HG03280 (cell line): ENCODE data around the gene NPC1.

Experiments
- ATAC-seq: cut with Tn5 transposase; IDR thresholded peaks from one replicate; pipeline ENCODE4 v1.9.1; 2021; ENCODE audit warnings: mild to moderate bottlenecking, moderate library complexity; ENCODE audit not compliant: unreplicated experiment

NPC1 gene

GRCh38 chr18:23609390-23610023 lies 23.2 kb upstream of the NPC1 start:
- ATAC-seq = no peak

GRCh38 chr18:23608211-23608610 lies 21.9 kb upstream of the NPC1 start:
- no peak for ATAC-seq

DNA sequence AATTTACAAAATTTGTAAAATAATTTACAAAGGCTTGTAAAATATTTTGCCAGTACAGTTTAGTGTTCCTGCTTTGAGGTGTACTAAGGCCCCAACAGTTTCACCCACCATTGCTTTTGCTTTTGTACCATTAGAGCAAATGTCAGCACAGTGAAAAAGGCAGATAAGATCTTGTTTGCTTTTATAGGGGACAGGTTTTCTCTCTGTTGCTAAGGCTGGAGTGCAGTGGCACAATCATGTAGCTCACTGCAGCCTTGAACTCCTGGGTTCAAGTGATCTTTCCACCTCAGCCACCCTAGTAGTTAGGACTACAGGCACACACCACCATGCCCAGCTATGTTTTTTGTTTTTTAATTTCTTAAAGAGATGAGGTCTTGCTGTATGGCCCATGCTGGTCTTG lies 19.6 kb upstream of the NPC1 start:
- no peak for ATAC-seq

DNA sequence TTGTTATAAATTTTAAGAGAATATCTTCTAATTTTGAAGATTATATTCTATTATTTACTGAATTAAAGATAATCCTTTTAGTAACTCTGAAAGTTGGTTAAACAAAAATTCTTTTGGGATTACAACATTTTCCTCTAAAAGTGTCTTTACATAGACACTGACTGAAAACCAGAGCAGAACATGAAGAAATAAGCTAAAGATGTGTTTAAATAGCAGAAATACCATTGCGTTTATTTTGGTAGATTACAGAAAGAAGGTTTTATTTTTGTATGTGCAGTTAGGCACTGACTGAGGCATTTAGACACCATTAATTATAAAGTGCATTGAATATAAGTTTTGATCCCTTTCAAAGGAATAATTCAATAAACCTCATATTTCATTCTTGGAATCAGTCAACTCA lies 13.5 kb upstream of the NPC1 start:
- no peak for ATAC-seq

- ATAC-seq = no peak
These were observed 9.9 kb upstream of the NPC1 start for GRCh38 chr18:23596183-23596582.

DNA sequence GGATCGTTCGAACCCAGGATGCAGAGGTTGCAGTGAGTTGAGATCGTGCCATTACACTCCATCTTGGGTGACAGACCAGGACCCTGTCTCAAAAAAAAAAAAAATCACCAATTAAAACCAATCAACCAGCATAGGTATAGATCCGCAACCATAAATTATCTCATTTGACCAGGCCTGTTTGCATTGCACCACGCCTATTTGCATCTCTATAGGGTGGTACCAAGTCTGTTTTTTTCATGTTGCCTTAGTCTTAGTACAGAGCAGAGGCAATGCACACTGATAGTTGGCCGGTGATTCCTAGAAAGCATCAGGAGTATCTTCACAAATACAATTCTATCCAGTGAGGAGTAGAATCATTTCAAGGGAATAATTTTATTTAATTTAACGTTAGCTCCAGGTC lies 9.3 kb upstream of the NPC1 start:
- ATAC-seq = no peak

GRCh38 chr18:23593720-23594119 lies 7.4 kb upstream of the NPC1 start:
- ATAC-seq = no peak

GRCh38 chr18:23592911-23593310 lies 6.6 kb upstream of the NPC1 start:
- ATAC-seq = no peak

DNA sequence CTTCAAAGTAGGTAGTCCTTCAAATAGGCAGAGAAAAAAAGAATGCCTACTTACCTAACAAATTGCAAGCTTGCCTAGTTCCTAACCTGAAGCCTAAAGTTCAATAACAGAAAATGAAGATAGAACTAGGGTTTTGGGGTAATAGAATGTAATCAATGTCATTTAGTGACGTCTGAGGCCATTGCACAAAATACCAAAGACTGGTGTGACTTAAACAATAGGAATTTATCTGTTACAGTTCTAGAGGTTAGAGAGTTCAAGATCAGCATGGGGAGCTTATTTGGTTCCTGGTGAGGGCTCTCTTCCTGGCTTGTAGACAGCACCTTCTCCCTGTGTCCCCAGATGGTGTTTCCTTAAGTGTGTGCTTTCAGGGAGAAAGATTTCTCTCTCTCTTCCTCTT lies 4.7 kb upstream of the NPC1 start:
- ATAC-seq = no peak

DNA sequence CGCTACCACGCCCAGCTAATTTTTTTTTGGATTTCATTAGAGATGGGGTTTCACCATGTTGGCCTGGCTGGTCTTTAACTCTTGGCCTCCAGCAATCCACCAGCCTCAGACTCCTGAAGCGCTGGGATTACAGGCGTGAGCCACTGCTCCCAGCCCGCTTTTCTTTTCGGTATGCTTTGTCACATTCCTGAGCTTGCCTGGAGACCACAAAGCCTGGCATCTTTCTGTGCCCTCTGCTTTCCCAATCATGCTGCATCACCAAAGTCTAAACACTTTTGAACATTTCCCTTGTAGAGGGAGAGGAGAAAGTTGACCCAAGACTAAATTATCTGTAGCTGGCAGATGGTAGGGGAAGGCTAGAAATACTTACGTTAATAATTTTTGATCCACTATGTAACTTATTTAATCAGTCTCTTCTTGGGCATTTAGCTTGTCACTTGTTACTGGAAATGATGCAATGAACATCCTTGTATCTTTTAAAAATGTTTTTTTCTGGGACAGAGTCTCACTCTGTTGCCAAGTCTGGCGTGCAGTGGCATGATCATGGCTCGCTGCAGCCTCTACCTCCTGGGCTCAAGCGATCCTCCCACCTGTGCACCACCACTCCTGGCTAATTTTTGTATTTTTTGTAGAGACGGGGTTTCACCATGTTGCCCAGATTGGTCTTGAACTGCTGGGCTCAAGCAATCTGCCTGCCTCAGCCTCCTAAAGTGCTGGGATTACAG lies 2.7 kb upstream of the NPC1 start:
- ATAC-seq = no peak

- ATAC-seq = no peak
These were observed 925 bp upstream of the NPC1 start for GRCh38 chr18:23587220-23587642.

DNA sequence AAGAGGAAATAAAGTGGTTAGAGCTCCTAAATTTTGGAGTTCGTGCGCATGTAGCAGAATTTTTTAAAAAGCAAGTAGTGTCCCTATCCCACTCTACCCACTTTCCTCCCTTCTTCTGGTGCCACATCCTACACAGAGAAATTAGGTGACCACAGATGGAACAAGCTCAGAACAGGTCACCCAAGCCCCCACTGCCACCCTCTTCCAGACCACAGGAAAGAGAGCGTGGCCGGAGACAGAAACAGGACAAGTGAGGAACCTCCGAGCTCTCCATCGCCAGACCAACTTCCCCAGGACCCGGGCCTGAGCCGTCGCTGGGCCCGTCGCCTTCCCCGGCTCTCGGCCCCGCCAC lies 433 bp downstream of the NPC1 start:
- no peak for ATAC-seq

DNA sequence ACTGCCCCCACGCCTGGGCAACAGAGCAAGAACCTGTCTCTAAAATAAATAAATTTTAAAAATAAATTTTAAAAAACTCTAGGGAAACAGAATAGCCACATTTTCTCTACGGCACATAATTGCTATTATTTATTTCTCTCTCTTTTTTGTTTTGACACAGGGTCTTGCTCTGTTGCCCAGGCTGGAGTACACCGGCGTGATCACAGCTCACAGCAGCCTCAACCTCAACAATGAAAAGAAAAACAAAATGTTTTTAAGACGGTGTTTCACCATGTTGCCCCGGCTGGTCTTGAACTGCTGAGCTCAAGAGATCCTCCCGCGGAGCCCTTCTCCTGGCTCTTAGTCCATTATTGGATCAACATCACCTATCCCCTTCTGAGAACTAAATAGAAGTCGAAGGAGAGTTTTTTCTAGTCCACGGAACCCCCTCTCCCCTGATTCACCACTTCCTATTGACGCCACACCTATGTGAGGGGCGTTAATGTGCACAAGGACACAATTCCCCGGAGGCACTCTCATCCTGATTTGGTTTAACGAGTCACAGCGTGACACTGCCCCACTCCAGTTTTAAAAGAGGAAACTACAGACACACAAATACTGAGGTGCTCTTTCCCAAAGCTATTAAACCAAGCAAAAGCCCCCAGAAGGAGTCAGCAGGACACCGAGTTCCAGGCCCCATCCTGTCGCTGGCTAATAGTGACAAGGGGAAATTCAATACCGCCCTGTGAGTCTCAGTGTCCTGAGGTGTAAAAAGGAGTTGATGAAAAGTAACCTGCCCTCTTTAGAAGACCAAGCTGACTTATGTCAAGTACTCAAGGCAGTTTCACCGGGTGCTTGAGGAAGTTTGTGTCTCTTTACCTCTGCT lies 1.1 kb downstream of the NPC1 start:
- no peak for ATAC-seq

DNA sequence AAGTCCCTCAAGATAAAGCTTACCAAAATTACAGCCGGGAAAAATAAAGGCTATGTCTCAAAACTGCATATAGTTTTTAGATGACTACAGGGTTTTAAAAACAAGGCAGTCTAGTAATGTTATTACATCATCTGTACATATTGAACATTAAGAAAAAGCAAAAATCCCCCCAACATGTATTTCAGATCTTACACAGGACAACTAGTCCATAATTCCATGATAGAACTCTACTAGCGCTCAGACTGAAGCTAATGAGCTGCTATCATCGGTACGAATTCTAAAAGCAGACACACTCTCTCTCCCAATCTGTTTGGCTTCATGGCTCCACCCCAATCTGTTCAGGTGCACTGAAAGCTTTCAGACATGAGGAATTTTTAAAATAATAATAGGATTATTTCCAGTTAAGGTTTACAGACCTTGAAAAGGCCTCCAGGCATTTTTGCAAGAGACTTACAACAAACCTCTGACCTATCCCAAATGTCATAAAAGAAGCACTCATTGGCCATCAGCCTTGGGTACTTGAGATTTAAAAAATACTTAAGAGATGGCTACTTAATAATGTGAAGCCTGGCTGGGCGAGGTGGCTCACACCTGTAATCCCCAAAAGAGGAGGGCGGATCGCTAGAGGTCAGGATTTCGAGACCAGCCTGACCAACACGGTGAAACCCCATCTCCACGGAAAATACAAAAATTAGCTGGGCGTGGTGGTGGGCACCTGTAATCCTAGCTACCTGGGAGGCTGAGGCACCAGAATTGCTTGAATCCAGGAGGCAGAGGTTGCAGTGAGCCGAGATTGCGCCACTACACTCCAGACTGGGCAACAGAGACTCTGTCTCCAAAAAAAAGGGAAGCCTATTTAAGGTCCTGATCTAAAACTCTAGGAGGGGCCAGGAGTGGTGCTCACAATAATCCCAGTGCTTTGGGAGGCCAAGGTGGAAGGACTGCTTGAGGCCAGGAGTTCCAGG lies 2.0 kb downstream of the NPC1 start:
- no peak for ATAC-seq

DNA sequence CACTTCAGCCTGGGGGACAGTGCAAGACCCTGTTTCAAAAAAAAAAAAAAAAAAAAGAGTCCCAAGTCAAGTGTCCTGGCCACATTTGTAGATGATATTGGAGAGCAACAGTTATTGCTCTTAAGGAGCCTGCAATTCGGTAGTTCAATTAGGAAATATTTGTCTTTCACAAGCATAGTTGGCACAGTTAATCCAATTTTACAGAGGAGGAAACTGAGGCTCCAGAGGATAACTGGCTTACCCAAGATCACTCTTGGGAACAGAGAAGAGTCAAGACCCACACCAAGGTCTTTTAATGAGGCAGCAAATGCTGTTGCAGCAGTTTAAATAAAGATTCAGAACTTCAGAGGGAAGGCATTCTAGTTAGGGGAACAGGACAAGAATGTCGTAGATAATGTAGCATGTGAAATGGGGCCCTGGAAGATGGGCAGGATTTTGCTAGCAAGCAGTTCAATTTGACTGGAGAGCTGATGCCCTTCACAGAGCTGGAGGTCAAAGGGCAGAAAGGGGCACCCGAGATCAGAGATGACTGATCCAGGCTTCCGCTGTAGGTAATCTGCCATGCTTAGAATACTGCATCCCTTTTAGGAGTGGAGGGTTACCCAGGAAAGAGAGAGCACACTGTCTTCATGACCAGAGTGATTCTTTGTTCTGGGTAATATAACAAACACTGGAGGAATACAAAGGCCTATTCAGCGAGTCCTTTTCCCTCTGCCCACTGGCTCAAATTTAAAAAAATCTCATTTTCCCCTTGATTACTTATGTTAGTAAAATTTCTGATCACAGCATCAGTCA lies 3.0 kb downstream of the NPC1 start:
- no peak for ATAC-seq

DNA sequence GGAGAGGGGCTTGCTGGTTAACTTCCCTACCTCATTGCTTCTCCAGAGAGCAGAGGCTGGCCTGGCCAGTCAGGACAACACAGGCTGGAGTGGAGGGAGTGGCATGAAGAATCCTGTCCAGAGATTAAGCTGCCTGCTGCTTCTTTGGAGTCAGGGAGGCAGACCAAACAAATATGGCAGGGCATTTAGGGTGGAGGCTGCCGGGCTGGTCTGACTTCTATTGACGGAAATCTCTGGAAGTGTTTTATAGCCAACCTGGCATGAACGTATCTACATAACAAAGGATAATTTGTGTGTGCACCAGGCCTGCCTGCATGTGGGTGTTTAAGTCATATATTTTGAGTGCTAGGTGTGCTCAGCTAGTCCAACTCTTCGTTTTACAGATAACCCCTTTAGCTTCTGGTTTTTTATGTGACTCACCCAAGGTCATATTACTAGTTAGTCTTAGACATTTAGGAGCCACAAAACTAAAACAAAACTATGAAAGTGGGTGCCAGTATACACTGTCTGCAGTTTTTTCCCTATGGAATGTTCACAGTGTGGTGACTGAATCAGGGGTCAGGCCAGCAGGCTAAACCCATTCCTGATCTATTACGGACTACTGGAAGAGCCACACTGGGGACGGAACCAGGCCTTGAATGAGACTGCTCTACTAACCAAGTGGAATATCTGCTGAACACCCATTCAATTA lies 5.5 kb downstream of the NPC1 start:
- no peak for ATAC-seq

- no peak for ATAC-seq
These were observed 7.2 kb downstream of the NPC1 start for GRCh38 chr18:23578891-23579653.

DNA sequence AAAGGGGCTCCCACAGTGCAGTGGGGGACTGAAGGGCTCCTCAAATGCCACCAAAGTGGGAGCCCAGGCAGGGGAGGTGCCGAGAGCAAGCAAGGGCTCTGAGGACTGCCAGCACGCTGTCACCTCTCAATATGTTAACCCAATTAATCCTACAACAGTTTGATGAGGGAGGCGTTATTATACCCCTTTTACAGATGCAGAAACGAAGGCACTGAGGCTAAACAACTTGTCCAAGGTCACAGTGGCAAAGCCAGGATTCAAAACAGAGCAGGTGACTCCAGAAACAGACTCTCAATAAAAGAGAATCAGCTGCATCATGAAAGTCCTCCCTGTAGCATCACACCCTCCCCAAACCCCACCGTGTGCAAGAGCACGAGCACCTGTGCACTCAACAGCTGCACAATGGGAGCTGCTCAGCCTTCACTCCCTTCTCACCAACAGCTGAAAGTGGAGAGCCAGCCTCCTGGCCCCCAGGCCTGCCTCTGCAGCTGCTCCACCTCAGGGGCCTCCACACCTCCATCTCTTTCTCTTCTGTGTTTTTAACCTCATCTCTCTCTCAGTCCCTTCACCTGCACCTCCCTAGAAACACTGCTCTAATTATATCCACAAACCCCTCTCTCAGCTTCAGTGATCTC lies 8.1 kb downstream of the NPC1 start:
- no peak for ATAC-seq
